Cardiac fibroblast (primary cell): ENCODE measurements around the gene CFAP20DC.

ENCODE experiments used
- DNase-seq, 2 donors: peaks; one replicate each; pipeline versions ENCODE4 v3.0.0 to v3.0.0-alpha.2; 2010; ENCODE audit warnings: low read depth in 2 of 2
- H3K4me3 ChIP-seq, 2 donors: replicated peaks in 1 of 2; 1 replicate in 1 of 2; 2 replicates in 1 of 2; pipeline ENCODE4 v1.5.1; 2011; ENCODE audit warnings: low read depth in 2 of 2, low read length in 2 of 2, mild to moderate bottlenecking in 2 of 2, moderate library complexity in 1 of 2
- TF ChIP-seq, protein P1 (sequence below): IDR thresholded peaks from one replicate; pipeline ENCODE4 v1.5.1; 2011; ENCODE audit warnings: low read depth, mild to moderate bottlenecking, low read length, inconsistent platforms

The CFAP20DC gene

GRCh38 chr3:58962040-58962651 lies 87.7 kb downstream of the CFAP20DC start:
- H3K4me3 ChIP-seq = no peak overlapping the region
- peak in 1 of 2 donors; percentile 38 for DNase-seq
- TF ChIP-seq, protein P1, sequence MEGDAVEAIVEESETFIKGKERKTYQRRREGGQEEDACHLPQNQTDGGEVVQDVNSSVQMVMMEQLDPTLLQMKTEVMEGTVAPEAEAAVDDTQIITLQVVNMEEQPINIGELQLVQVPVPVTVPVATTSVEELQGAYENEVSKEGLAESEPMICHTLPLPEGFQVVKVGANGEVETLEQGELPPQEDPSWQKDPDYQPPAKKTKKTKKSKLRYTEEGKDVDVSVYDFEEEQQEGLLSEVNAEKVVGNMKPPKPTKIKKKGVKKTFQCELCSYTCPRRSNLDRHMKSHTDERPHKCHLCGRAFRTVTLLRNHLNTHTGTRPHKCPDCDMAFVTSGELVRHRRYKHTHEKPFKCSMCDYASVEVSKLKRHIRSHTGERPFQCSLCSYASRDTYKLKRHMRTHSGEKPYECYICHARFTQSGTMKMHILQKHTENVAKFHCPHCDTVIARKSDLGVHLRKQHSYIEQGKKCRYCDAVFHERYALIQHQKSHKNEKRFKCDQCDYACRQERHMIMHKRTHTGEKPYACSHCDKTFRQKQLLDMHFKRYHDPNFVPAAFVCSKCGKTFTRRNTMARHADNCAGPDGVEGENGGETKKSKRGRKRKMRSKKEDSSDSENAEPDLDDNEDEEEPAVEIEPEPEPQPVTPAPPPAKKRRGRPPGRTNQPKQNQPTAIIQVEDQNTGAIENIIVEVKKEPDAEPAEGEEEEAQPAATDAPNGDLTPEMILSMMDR = no peak

GRCh38 chr3:58955308-58955707 lies 94.5 kb downstream of the CFAP20DC start:
- H3K4me3 ChIP-seq = no peak overlapping the region
- no peak for DNase-seq
- TF ChIP-seq, protein P1 = no peak

DNA sequence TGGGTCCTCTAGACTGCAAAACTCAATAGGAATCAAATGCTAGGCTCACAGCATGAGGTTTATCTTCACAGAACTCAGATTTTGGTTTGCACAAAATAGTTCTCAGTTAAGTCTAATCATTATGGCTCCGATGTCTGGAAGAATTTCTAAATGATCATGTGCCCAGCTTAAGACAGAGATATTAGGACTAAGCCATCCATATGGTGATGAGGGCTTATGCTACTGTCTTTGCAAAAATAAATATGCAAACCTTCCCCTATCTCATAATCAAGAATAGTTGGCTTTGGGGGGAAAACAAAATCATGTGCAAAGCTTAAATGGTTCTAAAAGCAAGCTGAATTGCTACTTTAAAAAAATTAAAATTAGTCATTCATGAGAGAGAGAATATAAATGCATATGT lies 96.5 kb downstream of the CFAP20DC start:
- no peak overlapping the region for H3K4me3 ChIP-seq
- no peak for DNase-seq
- TF ChIP-seq, protein P1 = no peak

DNA sequence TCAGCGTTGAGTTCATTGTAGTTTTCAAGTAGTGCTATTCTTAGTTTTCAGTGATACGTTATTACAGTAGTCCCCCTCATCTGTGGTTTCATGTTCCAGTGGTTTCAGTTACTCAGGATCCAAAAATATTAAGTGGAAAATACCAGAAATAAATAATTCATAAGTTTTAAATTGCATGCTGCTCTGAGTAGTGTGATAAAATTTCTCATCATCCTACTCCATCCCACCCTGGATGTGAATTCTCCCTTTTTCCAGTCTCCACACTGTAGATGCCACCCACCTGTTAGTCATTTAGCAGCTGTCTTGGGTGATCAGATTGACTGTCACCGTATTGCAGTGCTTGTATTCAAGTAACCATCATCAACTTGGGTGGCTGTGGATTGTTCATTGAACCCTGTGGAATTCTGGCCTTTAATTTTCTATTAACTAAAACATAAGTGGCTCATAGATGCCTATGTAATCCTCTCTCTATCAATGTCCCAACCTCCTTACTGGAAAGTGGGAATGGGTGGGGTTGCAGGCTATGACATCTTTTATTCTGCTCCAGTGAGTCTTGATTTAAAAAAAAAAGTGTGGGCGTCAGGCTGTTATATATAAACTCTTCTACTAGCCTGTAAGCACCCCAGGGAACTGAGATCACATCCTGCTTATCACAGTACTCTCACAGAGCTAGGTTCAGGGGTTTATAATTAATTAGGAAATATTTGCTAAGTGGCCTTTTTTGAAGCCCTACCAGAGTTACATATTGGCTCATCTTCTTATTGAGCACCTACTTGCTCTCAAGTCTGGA lies 97.5 kb downstream of the CFAP20DC start:
- no peak overlapping the region for H3K4me3 ChIP-seq
- TF ChIP-seq, protein P1 = no peak
- DNase-seq = peak; percentile 11 to 45

DNA sequence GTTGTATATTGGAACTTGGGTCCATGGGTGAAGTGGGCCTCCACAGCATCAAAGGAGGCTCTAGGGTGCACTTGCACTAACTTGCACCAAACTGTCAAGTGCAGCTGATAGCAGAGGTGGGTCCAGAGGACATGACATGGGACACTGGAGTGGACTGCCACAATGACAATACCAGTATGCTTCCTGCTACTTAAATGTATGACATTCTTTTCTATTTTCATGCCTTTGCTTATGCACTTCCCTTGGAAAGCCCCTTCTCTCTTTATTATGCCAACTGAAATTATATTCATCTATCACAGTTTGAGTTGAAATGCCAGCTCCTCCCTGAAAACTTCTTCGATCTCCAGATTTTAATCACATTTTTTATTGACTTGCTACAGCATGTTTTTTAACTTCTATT lies 101.8 kb downstream of the CFAP20DC start:
- H3K4me3 ChIP-seq = no peak overlapping the region
- TF ChIP-seq, protein P1 = no peak

DNA sequence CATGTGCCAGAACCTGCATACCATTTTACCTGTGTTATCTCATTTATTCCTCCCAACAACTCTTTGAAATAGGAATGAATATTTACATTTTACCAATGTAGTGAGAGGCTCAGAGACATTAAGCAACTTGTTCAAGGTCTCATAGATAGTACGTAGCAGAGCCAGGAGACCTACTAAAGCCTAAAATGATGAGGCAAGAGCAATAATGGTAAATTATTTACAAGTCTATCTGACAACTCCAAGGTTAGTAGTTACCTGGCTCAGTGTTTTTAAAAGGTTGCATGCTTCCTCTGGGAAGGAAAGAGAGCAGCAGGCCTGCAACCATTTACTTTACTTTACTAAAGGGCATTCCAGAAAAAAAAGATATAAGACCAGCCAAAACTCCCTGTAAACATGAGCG lies 103.0 kb downstream of the CFAP20DC start:
- TF ChIP-seq, protein P1 = no peak
- H3K4me3 ChIP-seq = no peak overlapping the region
- DNase-seq = no peak

More for the DNA sequence above, 101.8 kb downstream of the CFAP20DC start:
- DNase-seq = no peak
